GM12801 (cell line): ENCODE measurements around the gene CEBPG.

Source experiments
- TF ChIP-seq, protein P1 (sequence below): IDR thresholded peaks from one replicate; pipeline ENCODE4 v1.5.1; 2011; ENCODE audit warnings: control low read depth; ENCODE audit not compliant: insufficient read length; ENCODE audit errors: extremely low read depth

Gene CEBPG

GRCh38 chr19:33399745-33400681 lies 26.5 kb downstream of the CEBPG start:
- TF ChIP-seq, protein P1, sequence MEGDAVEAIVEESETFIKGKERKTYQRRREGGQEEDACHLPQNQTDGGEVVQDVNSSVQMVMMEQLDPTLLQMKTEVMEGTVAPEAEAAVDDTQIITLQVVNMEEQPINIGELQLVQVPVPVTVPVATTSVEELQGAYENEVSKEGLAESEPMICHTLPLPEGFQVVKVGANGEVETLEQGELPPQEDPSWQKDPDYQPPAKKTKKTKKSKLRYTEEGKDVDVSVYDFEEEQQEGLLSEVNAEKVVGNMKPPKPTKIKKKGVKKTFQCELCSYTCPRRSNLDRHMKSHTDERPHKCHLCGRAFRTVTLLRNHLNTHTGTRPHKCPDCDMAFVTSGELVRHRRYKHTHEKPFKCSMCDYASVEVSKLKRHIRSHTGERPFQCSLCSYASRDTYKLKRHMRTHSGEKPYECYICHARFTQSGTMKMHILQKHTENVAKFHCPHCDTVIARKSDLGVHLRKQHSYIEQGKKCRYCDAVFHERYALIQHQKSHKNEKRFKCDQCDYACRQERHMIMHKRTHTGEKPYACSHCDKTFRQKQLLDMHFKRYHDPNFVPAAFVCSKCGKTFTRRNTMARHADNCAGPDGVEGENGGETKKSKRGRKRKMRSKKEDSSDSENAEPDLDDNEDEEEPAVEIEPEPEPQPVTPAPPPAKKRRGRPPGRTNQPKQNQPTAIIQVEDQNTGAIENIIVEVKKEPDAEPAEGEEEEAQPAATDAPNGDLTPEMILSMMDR, result no peak

DNA sequence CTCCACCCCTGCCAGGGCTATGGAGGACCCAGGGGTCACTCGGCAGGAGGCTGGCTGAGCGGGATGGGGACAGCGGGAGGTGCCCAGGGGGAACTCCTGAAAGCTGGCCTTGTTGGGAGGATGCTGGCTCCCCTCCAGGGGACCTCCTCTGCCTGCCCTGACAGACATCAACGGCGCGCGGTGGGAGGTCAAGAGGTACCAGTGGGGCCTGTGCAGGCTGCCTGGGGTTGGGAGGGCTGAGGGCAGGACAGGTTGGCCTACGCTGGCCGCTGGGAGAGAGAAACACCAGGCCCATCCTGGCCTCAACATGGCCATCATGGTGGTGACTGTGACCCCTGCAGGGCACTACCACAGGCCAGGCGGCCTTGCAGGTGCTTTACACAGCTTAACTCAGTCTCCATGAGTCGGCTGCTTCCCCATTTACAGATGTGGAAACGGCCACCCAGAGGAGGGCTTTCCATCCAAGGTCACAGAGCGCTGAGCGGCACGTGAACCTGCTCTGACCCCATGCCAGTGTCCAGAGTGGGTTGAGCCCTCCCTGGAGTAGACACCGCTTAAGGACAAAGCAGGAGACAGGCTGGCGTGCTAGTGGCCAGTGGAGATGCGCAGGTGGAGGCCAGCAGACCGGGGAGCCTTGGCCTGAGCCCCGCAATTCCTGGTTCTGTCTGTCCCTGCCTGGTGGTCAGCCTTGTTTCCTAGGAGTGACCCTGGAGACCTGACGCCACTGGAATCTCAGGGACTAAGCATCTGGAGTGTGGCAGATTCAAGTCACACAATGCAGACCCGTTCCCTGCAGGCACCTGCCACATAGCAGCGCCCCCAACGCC lies 27.6 kb downstream of the CEBPG start:
- TF ChIP-seq, protein P1, result no peak

GRCh38 chr19:33401683-33402420 lies 28.3 kb downstream of the CEBPG start:
- TF ChIP-seq, protein P1, result no peak

- TF ChIP-seq, protein P1, result no peak
Measured at GRCh38 chr19:33402421-33403220, 29.1 kb downstream of the CEBPG start.

GRCh38 chr19:33403221-33403972 lies 29.9 kb downstream of the CEBPG start:
- TF ChIP-seq, protein P1, result no peak

DNA sequence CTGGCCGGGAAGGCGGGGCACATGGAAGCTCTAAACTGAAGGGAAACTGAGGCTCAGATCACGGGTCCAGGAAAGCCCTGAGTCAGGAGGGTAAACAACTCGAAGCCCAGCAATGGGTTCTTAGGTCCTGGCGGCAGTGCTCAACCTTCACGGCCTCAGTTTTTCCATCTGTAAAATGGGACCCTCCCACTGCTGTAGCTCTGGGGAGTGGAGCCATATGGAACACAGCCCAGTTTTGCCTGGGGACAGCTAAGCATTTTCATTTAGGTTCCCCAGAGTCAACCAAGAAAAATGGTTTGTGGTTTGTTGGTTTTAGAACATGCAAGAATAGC lies 30.4 kb downstream of the CEBPG start:
- TF ChIP-seq, protein P1, result no peak
